GM21390 (cell line): ENCODE results near the gene THRSP.
A peak's percentile ranks its signal among the peaks of the same experiment; 100 is the strongest.
"Not testable (repeated sequence)": the region's sequence is repeated elsewhere in the genome, so short reads cannot be mapped to it uniquely, and the experiment has no call there.

Source experiments
- ATAC-seq: cut with Tn5 transposase; IDR thresholded peaks from one replicate; pipeline ENCODE4 v1.9.1; 2021; ENCODE audit not compliant: unreplicated experiment

Gene THRSP

DNA sequence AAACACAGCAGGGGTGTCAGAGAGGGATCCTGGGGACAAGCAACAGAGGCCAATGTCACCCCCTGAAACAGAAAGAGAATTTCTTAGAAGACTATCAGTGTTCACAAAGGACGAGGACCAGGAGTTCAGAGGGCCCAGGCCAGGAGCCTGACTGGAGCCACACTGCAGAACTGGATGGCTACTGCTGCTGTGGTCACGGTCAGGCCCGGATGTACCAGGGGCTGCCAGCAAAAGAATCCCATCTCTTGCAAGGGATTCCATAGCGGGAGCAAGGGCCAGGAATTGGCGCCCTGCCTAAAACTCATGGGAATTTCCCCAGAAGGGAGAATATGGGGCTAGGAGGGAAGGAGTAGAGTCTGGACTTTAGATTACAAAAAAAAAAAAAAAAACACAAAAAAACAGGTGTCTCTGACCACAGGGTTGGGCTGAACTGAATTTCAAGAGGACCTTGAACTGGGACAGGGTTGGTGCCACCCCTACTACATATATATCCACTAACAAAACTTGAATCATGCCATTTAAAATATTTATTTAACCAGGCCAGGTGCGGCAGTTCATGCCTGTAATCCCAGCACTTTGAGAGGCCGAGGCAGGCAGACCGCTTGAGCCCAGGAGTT is 24.9 kb upstream of the THRSP start:
- ATAC-seq: no peak

DNA sequence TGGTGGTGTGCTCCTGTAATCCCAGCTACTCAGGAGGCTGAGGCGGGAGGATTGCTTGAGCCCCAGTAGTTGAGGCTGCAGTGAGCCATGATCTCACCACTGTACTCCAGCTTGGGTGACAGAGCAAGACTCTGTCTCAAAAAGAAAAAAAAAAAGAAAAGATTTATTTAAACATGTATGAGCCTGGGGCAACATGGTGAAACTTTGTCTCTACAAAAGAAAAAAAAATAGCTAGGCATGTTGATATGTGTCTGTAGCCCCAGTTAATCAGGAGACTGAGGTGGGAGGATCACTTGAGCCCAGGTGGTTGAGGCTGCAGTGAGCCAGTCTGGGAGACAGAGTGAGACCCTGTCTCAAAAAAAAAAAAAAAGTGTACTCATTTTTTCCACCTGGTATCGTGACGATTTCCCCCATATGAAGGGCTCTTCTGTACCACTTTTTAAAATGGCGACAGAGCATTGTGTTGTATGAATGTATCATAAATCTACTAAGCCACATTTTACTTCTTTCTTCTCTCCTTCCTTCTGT is 24.2 kb upstream of the THRSP start:
- peak; percentile 16 for ATAC-seq

DNA sequence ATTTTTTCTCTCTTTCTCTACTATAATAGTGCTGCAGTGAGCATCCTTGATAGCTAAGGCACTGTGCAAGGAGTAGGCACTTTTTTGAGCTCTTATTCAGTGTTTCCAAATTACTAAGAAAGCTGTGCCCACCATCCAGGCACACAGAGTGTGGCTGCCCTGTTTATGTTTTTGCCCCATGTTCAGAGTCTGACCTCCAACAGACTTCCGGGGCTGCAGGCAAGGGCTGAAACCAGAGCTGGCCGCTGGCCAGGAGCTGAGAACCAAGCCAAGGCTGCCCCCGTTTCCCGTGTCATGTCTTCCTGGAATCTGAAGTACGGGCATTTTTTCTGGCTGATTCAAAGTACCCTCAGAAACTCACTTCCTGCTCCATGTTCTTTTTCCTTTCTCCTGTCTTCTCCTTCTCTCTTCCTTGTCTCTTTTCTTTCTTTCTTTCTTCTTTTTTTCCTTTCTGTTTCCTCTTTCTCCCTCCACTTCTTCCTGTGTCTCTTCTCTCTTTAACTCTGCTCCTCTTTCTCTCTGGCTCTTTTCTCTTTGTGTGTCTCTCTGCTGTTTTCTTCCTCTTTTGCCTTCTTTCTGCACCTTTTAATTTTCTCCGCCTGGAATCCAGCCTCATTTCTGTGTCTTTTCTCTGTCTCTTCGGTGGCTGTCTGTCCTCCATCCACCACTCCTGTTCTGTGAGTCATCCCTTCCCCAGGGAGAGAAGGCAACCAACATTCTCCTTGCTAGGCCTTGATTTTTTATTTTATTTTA is 23.6 kb upstream of the THRSP start:
- peak; percentile 78 for ATAC-seq

- no peak for ATAC-seq
Observed at GRCh38 chr11:78040691-78041379, 22.8 kb upstream of the THRSP start.

DNA sequence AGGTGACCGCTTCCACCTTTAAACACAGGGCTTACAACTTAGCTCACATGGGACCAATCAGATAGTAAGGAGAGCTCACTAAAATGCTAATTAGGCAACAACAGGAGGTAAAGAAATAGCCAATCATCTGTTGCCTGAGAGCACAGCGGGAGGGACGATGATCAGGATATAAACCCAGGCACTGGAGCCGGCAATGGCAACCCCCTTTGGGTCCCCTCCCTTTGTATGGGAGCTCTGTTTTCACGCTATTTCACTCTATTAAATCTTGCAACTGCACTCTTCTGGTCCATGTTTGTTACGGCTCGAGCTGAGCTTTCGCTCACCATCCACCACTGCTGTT is 22.3 kb upstream of the THRSP start:
- not testable (repeated sequence) for ATAC-seq

- no peak for ATAC-seq
Observed at GRCh38 chr11:78041843-78042440, 21.7 kb upstream of the THRSP start.

- ATAC-seq: no peak
Observed at GRCh38 chr11:78044706-78045105, 19.0 kb upstream of the THRSP start.

- ATAC-seq: no peak
Observed at GRCh38 chr11:78045851-78046485, 17.7 kb upstream of the THRSP start.

DNA sequence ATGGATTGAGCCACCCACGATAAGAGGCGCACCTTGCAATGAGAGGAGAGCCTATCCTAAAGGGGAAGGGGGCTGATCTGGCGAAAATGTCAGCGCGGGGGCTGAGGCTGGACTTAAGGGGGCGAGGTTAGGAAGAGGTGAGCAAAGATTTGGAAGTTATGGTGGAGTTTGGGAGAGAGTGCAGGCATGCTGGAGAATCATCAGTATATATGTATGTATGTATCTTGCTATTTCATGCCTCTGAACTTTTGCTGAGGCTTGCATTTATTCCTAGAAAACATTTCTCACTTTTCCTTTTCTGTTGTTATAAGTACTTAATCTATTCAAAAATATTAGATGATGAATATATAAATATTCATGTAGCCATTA is 17.2 kb upstream of the THRSP start:
- no peak for ATAC-seq

- no peak for ATAC-seq
Observed at GRCh38 chr11:78048561-78048960, 15.1 kb upstream of the THRSP start.

- no peak for ATAC-seq
Observed at GRCh38 chr11:78049348-78049747, 14.3 kb upstream of the THRSP start.

- ATAC-seq: no peak
Observed at GRCh38 chr11:78050964-78051831, 12.5 kb upstream of the THRSP start.

DNA sequence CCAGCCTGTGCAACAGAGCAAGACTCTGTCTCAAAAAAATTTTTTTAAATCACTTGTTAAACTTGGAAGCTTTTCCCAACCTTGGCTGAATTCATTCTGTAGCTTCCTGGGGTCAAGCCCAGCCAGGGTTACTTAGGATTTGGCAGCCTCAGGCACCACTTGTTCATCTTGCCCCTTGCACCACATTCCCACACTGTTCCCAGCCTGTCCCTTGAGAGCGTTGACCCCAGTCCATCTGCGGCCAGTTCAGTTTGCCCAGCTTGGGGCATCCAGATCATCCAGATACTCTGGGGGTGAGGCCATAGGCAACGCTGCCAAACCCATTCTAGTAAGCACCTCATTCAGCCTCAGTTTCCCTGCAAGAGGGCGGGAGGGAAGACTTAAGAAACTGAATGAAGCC is 8.7 kb upstream of the THRSP start:
- ATAC-seq: no peak

DNA sequence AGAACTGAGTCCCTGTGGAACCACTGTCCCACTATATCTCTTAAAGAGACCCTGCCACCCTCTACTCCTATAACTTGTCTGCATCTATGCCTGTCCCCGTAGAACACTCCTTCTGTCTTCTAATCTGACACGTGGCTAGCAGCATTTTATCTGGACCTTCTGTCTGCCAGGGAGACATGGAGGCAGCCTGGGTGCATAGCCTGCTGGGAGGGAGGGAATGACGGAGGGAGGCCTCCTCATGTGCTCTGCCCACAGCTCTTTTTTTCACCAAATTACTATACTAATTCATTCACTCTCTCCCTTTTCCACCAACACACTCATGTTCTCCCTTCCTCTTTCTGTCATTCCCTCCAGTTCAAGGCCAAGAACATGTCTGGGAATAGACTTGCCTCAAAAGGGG is 7.6 kb upstream of the THRSP start:
- no peak for ATAC-seq

DNA sequence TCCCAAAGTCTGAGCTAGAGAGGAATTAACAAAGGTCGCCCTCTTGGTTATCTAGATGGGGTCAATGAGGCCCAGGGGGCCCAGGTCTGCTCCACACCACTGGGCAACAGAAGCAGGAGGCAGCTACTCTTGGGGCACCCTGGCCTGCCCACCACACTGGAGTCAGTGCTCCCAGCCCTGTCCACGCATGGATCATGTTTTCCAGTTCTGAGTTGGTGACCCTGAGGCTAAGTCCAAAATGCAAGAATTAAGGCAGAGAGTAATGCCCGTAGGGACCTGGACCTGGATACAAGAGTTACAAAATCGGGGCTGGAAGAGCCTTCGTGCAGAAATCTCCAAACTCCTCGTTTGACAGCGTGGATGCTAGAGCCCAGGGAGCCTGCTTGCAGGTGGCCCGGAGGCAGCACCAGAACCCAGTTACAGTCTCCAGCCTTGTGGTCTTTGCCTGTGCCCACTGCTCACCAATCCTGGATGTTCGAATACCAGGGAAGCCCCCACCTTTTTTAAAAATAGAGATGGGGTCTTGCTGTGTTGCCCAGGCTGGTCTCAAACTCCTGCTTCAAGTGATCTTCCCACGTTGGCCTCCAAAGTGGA is 6.1 kb upstream of the THRSP start:
- ATAC-seq: no peak

DNA sequence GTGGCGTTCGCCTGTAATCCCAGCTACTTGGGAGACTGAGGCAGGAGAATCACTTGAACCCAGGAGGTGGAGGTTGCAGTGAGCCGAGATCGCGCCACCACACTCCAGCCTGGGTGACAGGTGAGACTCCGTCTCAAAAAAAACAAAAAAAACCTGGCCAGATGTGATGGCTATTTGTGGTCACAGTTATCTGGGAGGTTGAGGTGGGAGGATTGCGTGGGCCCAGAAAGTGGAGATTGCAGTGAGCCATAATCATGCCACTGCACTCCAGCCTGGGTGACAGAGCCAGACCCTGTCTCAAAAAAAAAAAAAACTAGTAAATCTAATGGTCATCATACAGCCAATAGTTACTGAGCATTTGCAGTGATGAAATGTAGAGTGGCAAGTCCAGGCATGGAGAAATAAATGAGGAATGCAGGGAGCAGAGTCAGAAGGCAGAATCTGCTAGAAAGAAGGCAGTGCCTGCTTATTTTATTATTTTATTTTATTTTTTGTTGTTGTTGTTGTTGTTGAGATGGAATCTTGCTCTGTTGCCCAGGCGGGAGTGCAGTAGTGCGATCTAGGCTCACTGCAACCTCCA is 3.8 kb upstream of the THRSP start:
- not testable (repeated sequence) for ATAC-seq

DNA sequence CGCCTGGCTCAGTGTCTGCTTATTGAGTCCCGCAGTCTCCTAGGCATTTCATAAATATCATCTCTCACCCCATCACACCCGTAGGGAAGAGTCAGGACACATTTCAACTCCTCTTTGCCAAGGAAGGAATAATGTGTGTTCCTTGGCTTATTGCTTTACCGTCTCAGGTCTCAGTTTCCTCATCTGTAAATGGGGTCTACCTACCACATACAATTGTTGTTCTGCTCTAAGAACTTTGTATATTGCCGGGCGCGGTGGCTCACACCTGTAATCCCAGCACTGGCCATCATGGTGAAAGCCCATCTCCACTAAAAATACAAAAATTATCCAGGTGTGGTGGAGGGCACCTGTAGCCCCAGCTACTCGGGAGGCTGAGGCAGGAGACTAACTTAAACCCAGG is 3.1 kb upstream of the THRSP start:
- ATAC-seq: no peak

GRCh38 chr11:78061088-78061920 is 2.4 kb upstream of the THRSP start:
- no peak for ATAC-seq

- no peak for ATAC-seq
Observed at GRCh38 chr11:78061921-78062311, 1.7 kb upstream of the THRSP start.
